ENCODE results near the gene RNF224.
"Not testable (repeated sequence)": the region's sequence is repeated elsewhere in the genome, so short reads cannot be mapped to it uniquely, and the experiment has no call there.

The RNF224 gene

DNA sequence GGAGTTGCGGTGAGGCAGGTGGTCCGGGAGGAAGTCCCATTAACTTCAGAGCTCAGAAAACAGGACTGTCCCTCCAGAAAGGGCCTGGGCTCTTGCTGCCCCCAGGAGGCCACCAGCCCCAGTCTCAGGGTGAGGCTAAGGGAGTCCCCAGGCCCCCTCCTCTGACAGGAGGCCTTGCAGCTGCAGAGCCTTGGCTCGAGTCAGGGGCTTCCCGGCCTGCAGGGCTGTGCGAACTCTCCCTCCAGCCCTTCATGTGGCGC, 20.5 kb downstream of the RNF224 start:
- in situ Hi-C loops (cut with MboI; ENCODE audit: low sequenced_read_pairs) = no loop called here

DNA sequence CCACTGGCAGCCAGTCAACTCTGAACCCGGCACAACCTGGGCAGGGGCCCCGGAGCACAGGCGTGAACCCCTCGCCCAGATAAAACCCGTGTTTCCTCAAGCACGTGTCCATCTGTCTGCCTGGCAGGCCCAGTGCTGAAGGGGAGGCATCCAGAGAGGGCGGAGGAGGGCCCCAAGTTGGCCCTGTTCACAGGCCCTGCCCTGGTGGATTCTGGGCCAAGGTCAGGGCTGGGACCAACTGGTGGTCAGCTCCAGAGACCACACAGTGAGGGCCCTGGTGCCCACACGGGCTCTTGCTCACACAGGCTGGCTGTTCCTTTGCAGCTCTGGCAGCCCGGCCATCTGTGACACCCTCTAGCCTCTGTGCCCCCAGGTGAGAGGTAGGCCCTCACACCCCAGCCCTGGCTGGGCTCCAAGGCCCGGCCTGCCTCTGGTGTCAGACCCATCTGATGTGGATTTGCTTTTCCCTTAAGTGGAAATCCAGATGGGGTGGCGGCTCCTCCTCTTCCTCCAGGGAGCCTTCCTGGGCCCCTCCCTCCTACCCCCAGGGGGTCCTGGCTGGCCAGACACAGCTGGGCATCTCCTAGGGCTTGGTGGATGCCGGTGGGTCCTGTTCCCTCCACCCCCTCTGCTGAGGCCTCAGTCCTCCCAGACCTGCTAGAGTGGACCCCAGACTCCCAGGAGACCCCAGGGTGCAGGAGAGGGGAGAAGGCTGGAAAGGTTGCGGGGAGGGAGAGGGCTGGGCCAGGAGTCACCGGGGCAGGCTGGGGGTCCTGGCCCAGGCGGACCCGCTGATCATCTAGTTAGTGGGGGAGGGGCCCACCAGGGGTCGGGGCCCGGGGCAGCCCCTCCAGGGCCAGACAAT, 23.3 kb downstream of the RNF224 start:
- in situ Hi-C loops (cut with MboI; ENCODE audit: low sequenced_read_pairs) = no loop called here

DNA sequence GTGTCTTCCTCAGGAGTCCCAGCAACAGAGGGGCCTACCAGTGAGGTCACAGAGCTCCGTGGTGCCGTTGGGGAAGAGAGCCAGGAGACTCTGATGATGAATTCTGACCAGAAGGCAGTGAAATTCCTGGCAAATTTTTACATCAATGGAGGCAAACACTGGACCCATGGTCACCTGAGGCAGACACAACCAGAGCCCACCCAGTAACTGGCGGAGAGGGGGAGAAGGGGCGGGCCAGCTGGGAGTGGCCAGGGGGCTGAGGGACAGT, 23.8 kb downstream of the RNF224 start, which contains the start of gene STPG3:
STPG3 (plus strand) TSS at position 93 of the 268 bp plus-strand sequence; CDS start at position 94, 1 bp downstream.
- in situ Hi-C loops (cut with MboI; ENCODE audit: low sequenced_read_pairs) = no loop called here

DNA sequence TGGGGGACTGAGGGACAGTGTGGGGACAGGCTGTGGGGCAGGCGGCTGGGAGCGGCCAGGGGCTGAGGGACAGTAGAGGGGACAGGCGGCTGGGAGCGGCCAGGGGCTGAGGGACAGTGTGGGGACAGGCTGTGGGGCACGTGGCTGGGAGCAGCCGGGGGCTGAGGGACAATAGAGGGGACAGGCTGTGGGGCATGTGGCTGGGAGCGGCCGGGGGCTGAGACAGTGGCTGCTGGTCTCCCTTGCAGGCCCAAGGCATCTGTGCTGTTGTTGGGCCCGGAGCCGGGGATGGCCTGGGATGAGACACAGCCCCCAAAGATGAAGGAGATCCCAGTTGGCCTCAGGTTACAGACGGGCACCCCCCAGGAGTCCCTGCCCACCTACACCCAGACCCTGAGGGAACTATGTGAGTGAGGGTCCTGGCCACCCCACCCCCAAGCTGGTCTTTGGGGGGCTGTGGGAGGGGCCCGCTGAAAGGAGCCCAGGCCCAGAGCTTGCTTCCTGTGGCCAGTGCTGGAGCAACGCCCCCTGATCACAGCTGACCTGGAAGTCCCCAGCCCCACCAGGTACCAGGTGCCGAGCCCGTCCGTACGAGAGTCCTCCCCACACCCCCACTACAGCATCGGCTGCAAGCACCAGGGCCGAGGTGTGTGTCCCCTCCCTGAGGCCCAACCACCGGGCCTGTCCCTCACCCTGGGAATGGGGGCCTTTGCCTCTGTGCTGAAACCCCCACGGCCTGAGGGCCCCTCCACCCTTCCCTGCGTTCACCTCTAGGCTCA, 24.4 kb downstream of the RNF224 start:
- in situ Hi-C loops (cut with MboI; ENCODE audit: low sequenced_read_pairs) = no loop called here

DNA sequence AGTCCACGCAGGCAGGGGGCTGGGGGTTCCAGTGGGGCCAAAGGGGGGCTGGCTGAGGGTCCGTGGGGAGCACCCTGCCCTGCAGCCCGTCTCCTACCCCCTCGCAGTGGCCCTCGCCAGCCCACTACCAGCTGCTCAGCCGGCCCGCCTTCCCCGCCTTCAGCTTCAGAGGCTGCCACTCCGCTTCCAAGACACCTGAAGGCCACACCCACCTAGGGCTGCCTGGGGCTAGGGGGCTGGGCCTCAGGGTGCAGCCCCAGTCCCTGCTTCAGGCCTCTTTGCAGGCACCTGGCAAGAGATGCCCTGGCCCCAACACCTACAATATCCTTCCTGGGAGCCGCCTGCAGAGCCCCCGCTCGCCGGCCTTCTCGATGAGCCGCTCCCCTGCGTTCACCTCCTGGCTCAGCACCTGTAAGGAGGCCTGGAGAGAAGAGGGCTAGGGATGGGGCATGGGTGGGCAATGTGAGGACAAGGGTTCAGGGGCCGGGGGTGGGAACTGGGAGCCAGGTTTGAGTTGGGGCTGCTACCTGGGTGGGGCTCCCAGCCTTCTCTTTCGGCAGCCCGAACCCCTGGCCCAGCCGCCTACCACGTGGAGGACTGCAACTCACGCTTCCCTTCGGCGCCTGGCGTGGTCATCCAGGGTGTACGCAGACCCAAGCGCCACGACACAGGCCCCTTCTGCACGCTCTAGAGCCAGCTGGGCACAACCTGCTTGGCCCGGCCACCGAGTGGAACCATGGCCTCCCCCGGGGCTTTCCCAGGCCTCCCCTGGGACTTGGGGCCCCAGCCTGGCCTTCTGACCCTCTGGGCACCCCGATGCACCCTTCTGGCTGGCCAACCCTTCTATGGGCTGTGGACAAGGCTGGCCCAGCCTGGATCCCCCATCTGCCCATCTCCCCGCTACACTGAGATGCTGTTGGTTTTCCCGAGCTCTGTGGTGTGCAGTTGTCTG, 25.5 kb downstream of the RNF224 start:
- in situ Hi-C loops (cut with MboI; ENCODE audit: low sequenced_read_pairs) = no loop called here

DNA sequence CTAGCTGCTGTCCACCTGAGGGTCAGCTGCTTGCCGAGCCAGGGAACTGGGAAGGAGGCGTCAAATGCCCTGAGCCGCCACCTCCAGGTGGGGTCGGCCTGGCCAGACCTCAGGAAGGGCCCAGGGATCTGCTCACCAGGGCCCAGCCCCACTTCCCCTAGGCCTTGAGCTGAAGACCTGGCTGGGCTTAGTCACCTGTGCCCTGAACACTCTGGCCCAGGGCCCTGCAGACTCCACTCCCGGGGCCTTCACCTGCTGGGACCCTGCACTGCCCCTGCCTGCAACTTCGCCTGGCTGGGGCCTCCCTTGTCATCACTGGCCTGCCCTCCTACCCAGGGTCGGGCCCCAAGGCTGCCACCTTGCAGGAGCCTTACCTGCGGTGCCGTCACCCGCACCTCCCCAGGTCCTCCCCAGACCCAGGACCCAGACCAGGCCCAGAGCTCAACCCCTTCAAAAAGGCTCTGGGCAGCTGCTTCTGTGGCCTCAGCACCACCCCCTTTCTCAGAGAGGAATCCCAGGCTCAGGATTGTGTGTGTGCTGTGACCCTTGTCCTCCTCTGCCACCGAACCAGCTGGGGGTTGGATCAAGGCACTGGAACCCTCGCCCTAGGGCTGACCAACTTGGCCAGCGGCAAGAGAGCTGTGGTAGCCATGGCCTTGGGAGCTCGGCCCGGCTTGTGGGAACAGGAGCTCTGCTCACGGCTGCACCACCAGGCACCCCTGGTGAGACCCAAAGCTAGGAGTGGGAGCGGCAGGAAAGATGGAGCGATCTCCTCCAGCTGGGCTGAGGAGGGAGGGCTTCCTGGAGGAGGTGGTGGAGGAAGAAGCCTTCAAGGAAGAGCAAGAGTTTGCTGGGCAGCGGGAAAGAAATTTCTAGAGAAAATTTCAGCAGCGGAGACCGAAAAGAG, 26.7 kb downstream of the RNF224 start:
- in situ Hi-C loops (cut with MboI; ENCODE audit: low sequenced_read_pairs) = no loop called here

DNA sequence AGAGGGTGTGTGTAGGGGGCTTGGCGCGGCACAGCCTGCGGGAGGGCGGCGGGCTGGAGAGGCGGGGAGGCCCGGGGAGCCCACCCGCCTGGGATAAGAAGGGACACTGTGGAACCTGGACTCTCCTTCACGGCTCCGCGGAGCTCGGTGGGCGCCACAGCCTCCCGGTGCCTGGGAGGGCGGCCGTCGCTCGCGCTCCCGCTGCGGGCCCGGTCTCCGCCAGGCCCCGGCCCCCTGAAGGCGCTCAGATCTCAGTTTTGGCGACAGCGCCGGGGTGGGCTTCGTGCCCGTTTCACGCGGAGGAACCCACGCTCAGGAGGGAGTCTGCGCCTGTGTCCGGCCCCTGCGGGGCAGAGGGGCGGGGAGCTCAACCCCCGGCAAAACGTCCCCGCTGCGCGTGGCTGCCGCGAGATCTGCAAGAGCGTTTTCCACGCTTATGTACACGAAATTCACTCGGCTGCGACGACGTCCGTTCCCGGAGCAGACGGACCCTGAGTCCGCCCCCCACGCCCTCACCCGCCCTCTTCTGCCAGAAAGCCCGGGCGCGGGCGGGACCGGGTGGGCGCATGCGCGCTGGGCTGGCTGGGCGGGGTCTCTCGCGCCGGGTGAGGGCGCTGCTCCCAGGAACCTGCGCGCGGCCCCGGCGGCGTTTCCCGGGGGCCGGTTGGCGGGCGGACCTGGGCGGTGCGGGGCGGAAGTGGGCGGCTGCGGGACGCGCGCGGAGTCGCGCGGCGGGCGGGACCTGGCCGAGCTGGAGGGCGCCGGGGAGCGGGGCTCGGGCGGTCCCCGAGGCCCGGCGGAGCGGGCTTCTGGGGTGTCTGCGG, 27.5 kb downstream of the RNF224 start, which contains the start of gene NELFB:
NELFB (plus strand) TSS at position 704 of the 824 bp plus-strand sequence.
- in situ Hi-C loops (cut with MboI; ENCODE audit: low sequenced_read_pairs) = no loop called here

DNA sequence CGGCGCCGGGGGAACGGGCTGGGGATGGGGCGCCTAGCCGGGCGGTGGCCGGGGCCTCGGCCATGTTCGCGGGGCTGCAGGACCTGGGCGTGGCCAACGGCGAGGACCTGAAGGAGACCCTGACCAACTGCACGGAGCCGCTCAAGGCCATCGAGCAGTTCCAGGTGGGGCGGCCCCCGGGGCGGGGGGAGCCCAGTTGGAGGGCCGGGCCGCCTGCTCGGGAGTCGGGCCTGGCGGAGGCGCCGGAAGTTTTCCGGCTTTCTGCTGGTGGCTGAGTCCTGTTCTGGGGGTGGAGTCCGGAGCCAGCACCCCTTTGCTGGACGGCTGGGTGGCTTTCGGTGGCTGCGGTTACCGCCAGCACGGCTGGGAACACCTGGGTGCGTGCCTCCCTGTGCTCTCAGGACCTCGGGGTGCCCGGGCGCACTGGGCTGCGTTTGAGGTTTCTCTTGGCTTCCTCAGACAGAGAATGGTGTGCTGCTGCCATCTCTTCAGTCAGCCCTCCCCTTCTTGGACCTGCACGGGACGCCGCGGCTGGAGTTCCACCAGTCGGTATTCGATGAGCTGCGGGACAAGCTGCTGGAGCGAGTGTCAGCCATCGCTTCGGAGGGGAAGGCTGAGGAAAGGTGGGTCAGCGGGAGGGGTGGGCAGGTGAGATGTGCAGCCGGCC, 28.3 kb downstream of the RNF224 start:
- in situ Hi-C loops (cut with MboI; ENCODE audit: low sequenced_read_pairs) = no loop called here

DNA sequence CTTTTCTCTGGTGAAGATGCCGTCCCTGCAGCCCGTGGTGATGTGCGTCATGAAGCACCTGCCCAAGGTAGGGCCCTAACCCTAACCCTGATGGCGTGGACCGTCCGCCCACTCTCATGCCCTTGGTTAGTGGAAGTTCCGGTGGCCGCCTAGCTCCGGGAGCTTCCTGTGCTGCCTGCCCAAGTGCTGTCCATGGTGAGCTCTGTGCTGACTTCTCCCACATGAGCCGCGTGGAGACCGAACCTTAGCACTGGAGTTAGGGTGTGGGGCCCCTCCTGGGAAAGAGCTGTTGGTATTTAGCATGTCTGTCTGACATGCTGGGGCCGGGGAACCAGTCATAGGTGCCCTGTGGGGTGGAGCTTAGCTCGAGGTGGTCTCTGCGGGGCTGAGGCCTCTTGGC, 29.1 kb downstream of the RNF224 start:
- in situ Hi-C loops (cut with MboI; ENCODE audit: low sequenced_read_pairs) = no loop called here

DNA sequence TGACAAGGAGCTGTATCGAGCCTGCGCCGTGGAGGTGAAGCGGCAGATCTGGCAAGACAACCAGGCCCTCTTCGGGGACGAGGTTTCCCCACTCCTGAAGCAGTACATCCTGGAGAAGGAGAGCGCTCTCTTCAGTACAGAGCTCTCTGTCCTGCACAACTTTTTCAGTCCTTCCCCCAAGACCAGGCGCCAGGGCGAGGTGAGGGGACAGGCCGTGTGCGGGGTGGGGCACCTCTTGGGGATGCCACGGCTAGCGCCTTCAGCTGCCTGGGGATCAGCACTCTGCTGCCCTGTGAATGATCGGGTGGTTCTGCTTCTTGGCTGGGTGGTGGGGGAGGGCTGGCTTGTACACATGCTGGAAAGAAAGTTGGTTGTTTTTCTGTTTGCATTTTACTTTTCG, 29.6 kb downstream of the RNF224 start:
- in situ Hi-C loops (cut with MboI; ENCODE audit: low sequenced_read_pairs) = no loop called here

DNA sequence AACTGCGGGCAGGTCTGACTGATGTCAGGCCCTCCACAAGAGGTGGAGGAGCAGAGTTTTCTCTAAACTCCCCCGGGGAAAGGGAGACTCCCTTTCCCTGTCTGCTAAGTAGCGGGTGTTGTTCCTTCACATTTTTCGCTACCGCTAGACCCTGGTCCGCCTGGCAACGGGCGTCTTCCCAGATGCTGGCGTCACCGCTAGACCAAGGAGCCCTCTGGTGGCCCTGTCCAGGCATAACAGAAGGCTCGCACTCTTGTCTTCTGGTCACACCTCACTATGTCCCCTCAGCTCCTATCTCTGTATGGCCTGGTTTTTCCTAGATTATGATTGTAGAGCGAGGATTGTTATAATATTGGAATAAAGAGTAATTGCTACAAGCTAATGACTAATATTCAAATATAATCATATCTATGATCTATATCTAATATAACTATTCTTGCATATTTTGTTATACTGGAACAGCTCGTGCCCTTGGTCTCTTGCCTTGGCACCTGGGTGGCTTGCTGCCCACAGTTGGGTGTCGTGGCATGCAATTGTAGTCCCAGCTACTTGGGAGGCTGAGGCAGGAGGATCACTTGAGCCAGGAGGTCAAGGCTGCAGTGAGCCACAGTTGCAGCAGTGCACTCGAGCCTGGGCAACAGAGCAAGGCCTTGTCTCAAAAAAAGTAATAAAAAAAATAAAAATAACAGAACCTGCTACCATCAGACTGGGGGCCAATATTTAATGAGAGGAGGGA, 35.0 kb downstream of the RNF224 start:
- in situ Hi-C loops (cut with MboI; ENCODE audit: low sequenced_read_pairs) = not testable (repeated sequence)

DNA sequence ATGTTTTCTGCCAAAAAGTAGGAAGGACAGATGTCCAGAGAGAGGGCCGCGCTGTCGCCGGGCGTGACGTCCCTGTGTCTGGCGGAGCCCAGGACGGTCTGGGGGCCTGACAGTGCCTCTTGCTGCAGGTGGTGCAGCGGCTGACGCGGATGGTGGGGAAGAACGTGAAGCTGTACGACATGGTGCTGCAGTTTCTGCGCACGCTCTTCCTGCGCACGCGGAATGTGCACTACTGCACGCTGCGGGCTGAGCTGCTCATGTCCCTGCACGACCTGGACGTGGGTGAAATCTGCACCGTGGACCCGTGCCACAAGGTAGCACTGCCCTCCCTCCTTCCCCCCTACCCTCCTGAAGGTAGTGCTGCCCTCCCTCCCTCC, 35.6 kb downstream of the RNF224 start:
- in situ Hi-C loops (cut with MboI; ENCODE audit: low sequenced_read_pairs) = no loop called here

DNA sequence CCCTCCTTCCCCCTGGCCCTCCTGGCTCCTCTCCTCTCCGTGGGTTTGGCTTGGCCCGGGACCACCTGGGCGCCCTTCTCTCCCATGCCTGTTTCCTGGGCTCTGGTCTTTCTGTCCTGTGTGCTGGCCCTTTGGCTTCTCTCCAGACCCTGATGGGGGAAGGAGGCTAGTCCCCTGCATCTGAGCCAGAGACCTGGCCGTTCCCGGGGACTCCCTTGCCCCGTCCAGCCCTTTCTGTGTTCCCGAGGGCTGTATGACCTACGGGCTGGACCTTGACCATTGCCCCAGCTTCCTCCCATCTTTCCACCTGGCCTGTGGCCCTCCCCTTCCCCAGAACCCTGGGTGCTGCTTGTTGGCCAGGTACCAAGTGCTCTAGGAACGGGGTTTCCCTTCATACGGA, 36.2 kb downstream of the RNF224 start:
- in situ Hi-C loops (cut with MboI; ENCODE audit: low sequenced_read_pairs) = no loop called here

DNA sequence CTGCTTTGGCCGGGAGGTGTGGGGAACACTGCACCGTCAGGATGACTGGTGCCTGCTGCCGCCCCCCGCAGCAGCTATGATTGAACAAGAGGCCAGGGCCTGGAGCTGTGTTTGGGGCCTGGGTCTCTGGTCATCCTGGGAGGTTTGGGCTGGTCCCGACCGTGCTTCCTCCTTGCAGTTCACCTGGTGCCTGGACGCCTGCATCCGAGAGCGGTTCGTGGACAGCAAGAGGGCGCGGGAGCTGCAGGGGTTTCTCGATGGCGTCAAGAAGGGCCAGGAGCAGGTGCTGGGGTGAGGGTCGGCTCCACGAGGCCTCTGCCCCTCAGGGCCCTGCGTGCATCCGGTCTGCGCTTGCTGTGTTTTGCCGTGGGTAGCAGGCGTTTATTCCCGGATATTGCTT, 36.8 kb downstream of the RNF224 start:
- in situ Hi-C loops (cut with MboI; ENCODE audit: low sequenced_read_pairs) = no loop called here

DNA sequence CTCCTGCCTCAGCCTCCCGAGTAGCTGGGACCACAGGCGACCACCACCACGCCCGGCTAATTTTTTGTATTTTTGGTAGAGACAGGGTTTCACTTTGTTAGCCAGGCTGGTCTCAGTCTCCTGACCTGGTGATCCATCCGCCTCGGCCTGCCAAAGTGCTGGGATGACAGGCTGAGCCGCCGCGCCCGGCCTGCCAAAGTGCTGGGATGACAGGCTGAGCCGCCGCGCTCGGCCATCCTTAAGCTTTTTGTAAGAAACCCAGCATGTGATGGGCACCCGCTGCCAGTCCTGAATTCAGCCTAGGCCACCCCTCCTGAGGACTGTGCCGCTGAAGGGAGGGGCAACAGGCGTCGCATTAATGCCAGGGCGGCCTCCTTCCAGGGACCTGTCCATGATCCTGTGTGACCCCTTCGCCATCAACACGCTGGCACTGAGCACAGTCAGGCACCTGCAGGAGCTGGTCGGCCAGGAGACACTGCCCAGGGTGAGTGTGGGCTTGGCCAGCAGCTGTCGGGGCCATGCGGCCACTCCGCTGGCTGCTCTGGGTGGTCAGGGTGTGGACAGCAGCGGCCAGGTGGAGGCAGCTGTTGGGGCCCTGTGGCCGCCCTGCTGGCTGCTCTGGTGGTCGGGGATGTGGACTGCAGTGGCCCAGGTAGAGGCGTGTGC, 38.3 kb downstream of the RNF224 start:
- in situ Hi-C loops (cut with MboI; ENCODE audit: low sequenced_read_pairs) = no loop called here

DNA sequence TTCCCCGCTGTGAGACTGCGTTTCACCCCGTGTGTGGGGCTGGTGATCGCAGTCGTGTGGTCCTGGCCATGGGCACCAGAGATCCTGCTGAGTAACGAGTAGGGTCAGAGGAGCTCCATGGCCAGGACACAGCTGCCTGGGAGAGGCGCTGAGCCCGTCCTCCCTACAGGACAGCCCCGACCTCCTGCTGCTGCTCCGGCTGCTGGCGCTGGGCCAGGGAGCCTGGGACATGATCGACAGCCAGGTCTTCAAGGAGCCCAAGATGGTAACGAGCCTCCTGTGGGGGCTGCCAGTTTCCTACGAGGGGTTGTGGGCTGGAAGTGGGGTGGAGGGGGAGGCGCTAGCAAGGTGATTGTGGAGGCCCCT, 38.8 kb downstream of the RNF224 start:
- in situ Hi-C loops (cut with MboI; ENCODE audit: low sequenced_read_pairs) = no loop called here

DNA sequence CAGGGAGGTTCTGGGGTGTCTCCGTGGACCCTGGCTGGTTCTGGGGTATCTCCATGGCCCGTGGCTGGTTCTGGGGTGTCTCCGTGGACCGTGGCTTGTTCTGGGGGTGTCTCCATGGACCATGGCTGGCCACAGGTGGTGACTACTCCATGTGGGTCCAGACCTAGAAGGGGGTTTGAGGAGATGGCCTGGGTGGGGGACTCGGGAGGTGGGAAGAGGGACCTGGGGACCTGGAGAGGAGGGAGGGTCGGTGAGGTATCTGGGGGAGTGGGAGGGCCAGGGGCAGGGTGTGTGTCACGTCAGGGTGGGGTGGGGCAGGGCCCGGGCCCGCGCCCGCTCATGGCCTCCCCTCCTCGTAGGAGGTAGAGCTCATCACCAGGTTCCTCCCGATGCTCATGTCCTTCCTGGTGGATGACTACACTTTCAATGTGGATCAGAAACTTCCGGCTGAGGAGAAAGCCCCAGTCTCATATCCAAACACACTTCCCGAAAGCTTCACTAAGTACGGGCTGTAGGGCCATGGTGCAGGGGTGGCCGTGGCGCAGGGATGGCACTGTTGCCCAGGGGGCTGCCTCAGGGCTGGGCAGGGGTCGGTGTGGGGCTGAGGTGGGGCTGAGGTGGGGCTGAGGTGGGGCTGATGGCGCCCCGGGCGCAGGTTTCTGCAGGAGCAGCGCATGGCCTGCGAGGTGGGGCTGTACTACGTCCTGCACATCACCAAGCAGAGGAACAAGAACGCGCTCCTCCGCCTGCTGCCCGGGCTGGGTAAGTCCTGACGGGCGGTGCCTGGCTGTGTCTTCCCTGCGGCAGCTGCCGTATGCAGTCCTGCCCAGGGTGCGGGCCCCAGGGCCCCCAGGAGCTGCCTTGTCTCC, 39.5 kb downstream of the RNF224 start:
- in situ Hi-C loops (cut with MboI; ENCODE audit: low sequenced_read_pairs) = no loop called here
